NT2/D1 (cell line): Measurements from ENCODE around the gene GALR1.

Experiments
- DNase-seq: peaks from one replicate; pipeline ENCODE4 v3.0.0-alpha.2; 2011; ENCODE audit warnings: low read depth, low spot score
- H3K27me3 ChIP-seq: 2 replicates; pipeline ENCODE4 v1.6.0; 2011; ENCODE audit warnings: mild to moderate bottlenecking; ENCODE audit not compliant: insufficient read length, insufficient read depth
- H3K36me3 ChIP-seq: 2 replicates; pipeline ENCODE4 v1.6.1; 2011; ENCODE audit warnings: mild to moderate bottlenecking, low read length, mixed read lengths; ENCODE audit not compliant: insufficient read depth, insufficient read length
- H3K4me1 ChIP-seq: 2 replicates; pipeline ENCODE4 v1.5.1; 2011; ENCODE audit not compliant: insufficient read depth, insufficient read length
- H3K4me3 ChIP-seq: 2 replicates; pipeline ENCODE4 v1.5.1; 2011; ENCODE audit warnings: low read depth; ENCODE audit not compliant: insufficient read length
- H3K9ac ChIP-seq: 2 replicates; pipeline ENCODE4 v1.6.0; 2011; ENCODE audit warnings: low read depth; ENCODE audit not compliant: insufficient read length
- H3K9me3 ChIP-seq: 2 replicates; pipeline ENCODE4 v1.5.1; 2011; ENCODE audit warnings: mild to moderate bottlenecking, low read length; ENCODE audit not compliant: insufficient read depth
- SUZ12 ChIP-seq: IDR thresholded peaks from 2 replicates; pipeline ENCODE4 v1.6.1; 2011; ENCODE audit not compliant: insufficient read length, insufficient read depth; ENCODE audit errors: extremely low read depth
- YY1 ChIP-seq: IDR thresholded peaks from 2 replicates; pipeline ENCODE4 v1.6.1; 2011; ENCODE audit not compliant: insufficient read length, insufficient read depth
- ZNF274 ChIP-seq: IDR thresholded peaks from 2 replicates; pipeline ENCODE4 v1.6.1; 2011; ENCODE audit warnings: mild to moderate bottlenecking, low read depth, low read length

Gene GALR1

GRCh38 chr18:77207540-77207939 lies 42.1 kb upstream of the GALR1 start:
- H3K9me3 ChIP-seq: no peaks in the 10 kb centered on the region
- no peak overlapping the region for H3K9ac ChIP-seq
- peaks cover 8% of the 10 kb centered on the region for H3K4me1 ChIP-seq
- no peak for TF ChIP-seq SUZ12
- no peak for TF ChIP-seq YY1
- TF ChIP-seq ZNF274: no peak
- no peak overlapping the region for H3K4me3 ChIP-seq
- DNase-seq: peak; percentile 30
- no peaks in the 10 kb centered on the region for H3K36me3 ChIP-seq
- no peaks in the 10 kb centered on the region for H3K27me3 ChIP-seq

GRCh38 chr18:77208964-77209363 lies 40.7 kb upstream of the GALR1 start:
- Histone ChIP-seq H3K9ac (no peak overlapping the region), H3K4me1 (peaks cover 8% of the 10 kb centered on the region), H3K4me3 (no peak overlapping the region), H3K36me3 (no peaks in the 10 kb centered on the region), H3K27me3 (no peaks in the 10 kb centered on the region), H3K9me3 (no peaks in the 10 kb centered on the region)
- DNase-seq: no peak
- TF ChIP-seq YY1 (no peak), ZNF274 (no peak), SUZ12 (no peak)

- Histone ChIP-seq H3K9me3 (no peaks in the 10 kb centered on the region), H3K27me3 (no peaks in the 10 kb centered on the region), H3K36me3 (no peaks in the 10 kb centered on the region), H3K4me3 (no peak overlapping the region), H3K9ac (no peak overlapping the region), H3K4me1 (peaks cover 8% of the 10 kb centered on the region)
- DNase-seq: no peak
- TF ChIP-seq YY1: no peak
- TF ChIP-seq ZNF274: no peak
- no peak for TF ChIP-seq SUZ12
These were observed 40.1 kb upstream of the GALR1 start for GRCh38 chr18:77209587-77209986.

GRCh38 chr18:77210249-77210648 lies 39.4 kb upstream of the GALR1 start:
- no peak for DNase-seq
- Histone ChIP-seq H3K9ac (no peak overlapping the region), H3K27me3 (no peaks in the 10 kb centered on the region), H3K4me1 (peaks cover 8% of the 10 kb centered on the region), H3K9me3 (no peaks in the 10 kb centered on the region), H3K4me3 (no peak overlapping the region), H3K36me3 (no peaks in the 10 kb centered on the region)
- TF ChIP-seq SUZ12 (no peak), ZNF274 (no peak), YY1 (no peak)

- Histone ChIP-seq H3K4me1 (no peaks in the 10 kb centered on the region), H3K4me3 (no peak overlapping the region), H3K27me3 (no peaks in the 10 kb centered on the region), H3K9me3 (no peaks in the 10 kb centered on the region), H3K36me3 (no peaks in the 10 kb centered on the region), H3K9ac (no peak overlapping the region)
- TF ChIP-seq YY1 (no peak), SUZ12 (no peak), ZNF274 (no peak)
- DNase-seq: no peak
These were observed 31.0 kb upstream of the GALR1 start for GRCh38 chr18:77218642-77219041.

GRCh38 chr18:77220726-77221125 lies 28.9 kb upstream of the GALR1 start:
- no peaks in the 10 kb centered on the region for H3K36me3 ChIP-seq
- TF ChIP-seq SUZ12 (no peak), ZNF274 (no peak), YY1 (no peak)
- H3K4me3 ChIP-seq: no peak overlapping the region
- no peaks in the 10 kb centered on the region for H3K9me3 ChIP-seq
- H3K4me1 ChIP-seq: no peaks in the 10 kb centered on the region
- no peak for DNase-seq
- H3K9ac ChIP-seq: no peak overlapping the region
- H3K27me3 ChIP-seq: no peaks in the 10 kb centered on the region

- TF ChIP-seq ZNF274 (no peak), SUZ12 (no peak), YY1 (no peak)
- no peaks in the 10 kb centered on the region for H3K4me1 ChIP-seq
- DNase-seq: no peak
These were observed 27.2 kb upstream of the GALR1 start for GRCh38 chr18:77222464-77222863.

GRCh38 chr18:77223221-77223639 lies 26.4 kb upstream of the GALR1 start:
- no peaks in the 10 kb centered on the region for H3K27me3 ChIP-seq
- no peaks in the 10 kb centered on the region for H3K4me1 ChIP-seq
- H3K4me3 ChIP-seq: no peak overlapping the region
- DNase-seq: no peak
- H3K36me3 ChIP-seq: no peaks in the 10 kb centered on the region
- TF ChIP-seq YY1 (no peak), ZNF274 (no peak), SUZ12 (no peak)
- H3K9me3 ChIP-seq: no peaks in the 10 kb centered on the region
- H3K9ac ChIP-seq: no peak overlapping the region

More at GRCh38 chr18:77222464-77222863, 27.2 kb upstream of the GALR1 start:
- Histone ChIP-seq H3K36me3 (no peaks in the 10 kb centered on the region), H3K27me3 (no peaks in the 10 kb centered on the region), H3K4me3 (no peak overlapping the region), H3K9me3 (no peaks in the 10 kb centered on the region), H3K9ac (no peak overlapping the region)
